Body of pancreas (tissue), 4 donors: ENCODE data around the gene GAB4. TPM values are rescaled to one million over a fixed set of nuclear protein-coding genes. Genes with fewer than 3 reads are reported as not detected.
"Not testable (repeated sequence)": the region's sequence is repeated elsewhere in the genome, so short reads cannot be mapped to it uniquely, and the experiment has no call there.

Source experiments
- ATAC-seq: fragments of 150-250 bp; one replicate; pipeline ENCODE4 v1.9.1; 2016
- DNase-seq, 4 donors: peaks; one replicate each; pipeline ENCODE4 v3.0.0-alpha.2; 2019
- H3K27ac ChIP-seq, 4 donors: fragments of 200-600 bp; sonication (generic); 1 replicate in 3 of 4; 2 replicates in 1 of 4; pipeline versions ENCODE4 v1.5.1 to v1.6.1; 2016 to 2019; ENCODE audit warnings: mild to moderate bottlenecking in 1 of 4, mixed read lengths in 1 of 4, moderate library complexity in 1 of 4
- H3K27me3 ChIP-seq, 2 donors: fragments of 200-600 bp; sonication (generic); one replicate each; pipeline ENCODE4 v1.6.0; 2016; ENCODE audit warnings: mild to moderate bottlenecking in 1 of 2
- H3K36me3 ChIP-seq, 2 donors: fragments of 200-600 bp; sonication (generic); replicated peaks in 1 of 2; 2 replicates each; pipeline ENCODE4 v1.5.1; 2016; ENCODE audit warnings: low read depth in 2 of 2; ENCODE audit not compliant: insufficient read depth in 1 of 2
- H3K4me1 ChIP-seq: fragments of 200-600 bp; sonication (generic); one replicate; pipeline ENCODE4 v1.6.0; 2016
- H3K4me3 ChIP-seq, 2 donors: fragments of 200-600 bp; sonication (generic); 1 replicate in 1 of 2; 2 replicates in 1 of 2; pipeline ENCODE4 v1.5.1; 2016 to 2019
- H3K9me3 ChIP-seq, 3 donors: fragments of 200-600 bp; sonication (generic); 1 replicate in 2 of 3; 2 replicates in 1 of 3; pipeline ENCODE4 v1.5.1; 2016
- CTCF ChIP-seq, 7 experiments: fragments of 450-650 bp in 4 of 7; fragments of 200-600 bp in 3 of 7; sonication (generic) in 3 of 7; IDR thresholded peaks; one replicate each; pipeline ENCODE4 v1.5.1; 2016 to 2019; ENCODE audit warnings: antibody characterized with exemption in 7 of 7
- POLR2A ChIP-seq, 3 donors: fragments of 450-650 bp; IDR thresholded peaks; one replicate each; pipeline ENCODE4 v1.6.1; 2016; ENCODE audit warnings: antibody characterized with exemption in 3 of 3, mild to moderate bottlenecking in 2 of 3
- WGBS, 2 donors: methylation state at CpG; one replicate each; pipeline ENCODE4 v1.1.5; 2017; 5-methylcytosine and 5-hydroxymethylcytosine counted together
- intact Hi-C: fragments of 100-400 bp; cut with DNase I; formaldehyde crosslinking; loops from one replicate; pipeline ENCODE4 v1.15.1; 2023
- total RNA-seq, 2 donors: library from RNA; depleted of rRNA; stranded (reverse); fragments of >200 nt; gene quantifications; one replicate each; pipeline ENCODE4 v1.1.0, GENCODE V29; 2016

Gene GAB4
- total RNA-seq, 2 donors from 2014 or later: not detected

GRCh38 chr22:16954060-16954403 is 54.0 kb downstream of the GAB4 start:
- no peak for TF ChIP-seq POLR2A (IDR thresholded peaks at IDR 0.05)
- TF ChIP-seq CTCF (IDR thresholded peaks at IDR 0.05): no peak
- no peak for ATAC-seq

GRCh38 chr22:16953206-16954059 is 54.6 kb downstream of the GAB4 start:
- DNase-seq (no peak), ATAC-seq (no peak)
- TF ChIP-seq CTCF (IDR thresholded peaks at IDR 0.05) (no peak), POLR2A (IDR thresholded peaks at IDR 0.05) (no peak)
- no peaks in the 10 kb centered on the region for H3K4me1 ChIP-seq
- H3K4me3 ChIP-seq: no peak overlapping the region
- H3K27me3 ChIP-seq: no peaks in the 10 kb centered on the region
- H3K9me3 ChIP-seq: no peaks in the 10 kb centered on the region
- 61 to 63% methylated on average over 7 of the region's 7 CpGs for WGBS, 2 donors
- H3K27ac ChIP-seq: no peak overlapping the region
- intact Hi-C loops: no loop called here
- no peaks in the 10 kb centered on the region for H3K36me3 ChIP-seq

More at GRCh38 chr22:16954060-16954403, 54.0 kb downstream of the GAB4 start:
- H3K4me1 ChIP-seq: no peaks in the 10 kb centered on the region
- no peaks in the 10 kb centered on the region for H3K9me3 ChIP-seq
- DNase-seq: no peak
- WGBS, 2 donors: 66 to 68% methylated on average over 5 of the region's 5 CpGs
- no peaks in the 10 kb centered on the region for H3K27me3 ChIP-seq
- intact Hi-C loops: no loop called here
- no peak overlapping the region for H3K4me3 ChIP-seq
- no peak overlapping the region for H3K27ac ChIP-seq
- H3K36me3 ChIP-seq: no peaks in the 10 kb centered on the region

GRCh38 chr22:16949561-16949960 is 58.5 kb downstream of the GAB4 start:
- Histone ChIP-seq H3K27ac (no peak overlapping the region), H3K36me3 (no peaks in the 10 kb centered on the region), H3K27me3 (no peaks in the 10 kb centered on the region), H3K4me3 (no peak overlapping the region), H3K4me1 (no peaks in the 10 kb centered on the region), H3K9me3 (no peaks in the 10 kb centered on the region)
- ATAC-seq (no peak), DNase-seq (no peak)
- TF ChIP-seq POLR2A (IDR thresholded peaks at IDR 0.05): no peak
- TF ChIP-seq CTCF (IDR thresholded peaks at IDR 0.05): no peak
- intact Hi-C loops: no loop called here
- 43 to 55% methylated on average over 3 of the region's 3 CpGs for WGBS, 2 donors

- no peak for TF ChIP-seq POLR2A (IDR thresholded peaks at IDR 0.05)
- no peak for TF ChIP-seq CTCF (IDR thresholded peaks at IDR 0.05)
- Histone ChIP-seq H3K36me3 (no peaks in the 10 kb centered on the region), H3K9me3 (no peaks in the 10 kb centered on the region), H3K4me1 (no peaks in the 10 kb centered on the region), H3K4me3 (no peak overlapping the region), H3K27ac (no peak overlapping the region), H3K27me3 (no peaks in the 10 kb centered on the region)
- 48 to 69% methylated on average over 5 of the region's 5 CpGs for WGBS, 2 donors
- ATAC-seq (no peak), DNase-seq (no peak)
- intact Hi-C loops: no loop called here
These were observed 70.2 kb downstream of the GAB4 start for GRCh38 chr22:16937811-16938210.

GRCh38 chr22:16937209-16937608 is 70.8 kb downstream of the GAB4 start:
- H3K9me3 ChIP-seq, H3K4me1 ChIP-seq, intact Hi-C loops, H3K27me3 ChIP-seq, H3K36me3 ChIP-seq, ATAC-seq, H3K27ac ChIP-seq, H3K4me3 ChIP-seq, DNase-seq: not testable (repeated sequence)
- WGBS, 2 donors: 76 to 95% methylated on average over 3 to 5 of the region's 5 CpGs
